Measurements from ENCODE around the gene ITPRIP.

The ITPRIP gene, protein sequence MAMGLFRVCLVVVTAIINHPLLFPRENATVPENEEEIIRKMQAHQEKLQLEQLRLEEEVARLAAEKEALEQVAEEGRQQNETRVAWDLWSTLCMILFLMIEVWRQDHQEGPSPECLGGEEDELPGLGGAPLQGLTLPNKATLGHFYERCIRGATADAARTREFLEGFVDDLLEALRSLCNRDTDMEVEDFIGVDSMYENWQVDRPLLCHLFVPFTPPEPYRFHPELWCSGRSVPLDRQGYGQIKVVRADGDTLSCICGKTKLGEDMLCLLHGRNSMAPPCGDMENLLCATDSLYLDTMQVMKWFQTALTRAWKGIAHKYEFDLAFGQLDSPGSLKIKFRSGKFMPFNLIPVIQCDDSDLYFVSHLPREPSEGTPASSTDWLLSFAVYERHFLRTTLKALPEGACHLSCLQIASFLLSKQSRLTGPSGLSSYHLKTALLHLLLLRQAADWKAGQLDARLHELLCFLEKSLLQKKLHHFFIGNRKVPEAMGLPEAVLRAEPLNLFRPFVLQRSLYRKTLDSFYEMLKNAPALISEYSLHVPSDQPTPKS

DNA sequence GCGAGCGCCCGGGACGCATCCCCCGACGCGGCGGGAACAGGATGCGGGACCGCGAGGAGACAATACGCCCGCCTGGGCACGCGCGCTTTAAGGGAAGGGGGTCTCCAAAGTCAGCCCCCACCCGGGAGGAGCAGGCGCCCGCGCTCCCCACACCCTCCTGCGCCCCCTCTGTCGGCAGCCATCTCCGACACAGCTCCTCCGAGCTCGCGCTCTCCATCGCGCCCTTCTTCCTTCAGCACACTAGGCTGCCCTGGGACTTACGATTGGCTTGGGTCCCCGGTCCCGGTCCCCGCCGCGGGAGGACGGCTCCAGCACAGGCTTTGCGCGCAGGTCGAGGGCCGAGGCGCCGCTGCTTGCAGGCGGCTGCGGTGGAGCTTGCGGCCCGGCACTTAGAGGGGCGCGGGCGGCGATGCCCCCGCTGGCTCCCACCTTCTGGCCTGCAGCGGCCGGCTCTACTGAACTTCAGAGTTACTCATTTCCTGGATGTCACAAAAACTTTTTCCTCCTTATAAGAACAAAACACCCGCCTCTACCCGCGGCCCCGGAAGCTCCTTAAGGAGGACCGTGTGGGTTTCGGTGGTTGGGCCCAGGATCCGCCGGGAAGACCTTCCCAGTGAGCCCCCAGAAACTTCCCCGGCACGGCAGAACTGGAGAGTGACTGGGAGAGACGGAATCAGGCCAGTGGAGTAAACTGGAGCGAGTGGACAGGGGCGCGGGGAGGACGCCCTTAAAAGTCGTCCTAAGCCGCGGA, at the start of gene ITPRIP:
TSS of gene ITPRIP (minus strand) at position 481 of the 751 bp plus-strand sequence. CDS start 22,414 bp downstream, outside the sequence.
- Histone ChIP-seq H3K27me3 (ENCODE audit: insufficient read depth, low read length, poor library complexity) (peaks cover 14% of the 10 kb centered on the region), H3K9me3 (ENCODE audit: insufficient read depth, low read length, severe bottlenecking) (no peaks in the 10 kb centered on the region), H3K36me3 (ENCODE audit: insufficient read depth, low read length) (peaks cover 14% of the 10 kb centered on the region), H3K79me2 (ENCODE audit: insufficient read depth, low read length) (peaks cover 50% of the 10 kb centered on the region), H3K4me1 (ENCODE audit: insufficient read depth, low read length) (peaks cover 38% of the 10 kb centered on the region), H3K9ac (ENCODE audit: low read depth, low read length) (peak within 1 kb of the TSS; percentile 97), H4K20me1 (ENCODE audit: insufficient read depth, low read length) (peaks cover 38% of the 10 kb centered on the region), H3K4me2 (ENCODE audit: insufficient read depth, low read length) (peak within 1 kb of the TSS; percentile 72), H3K27ac (ENCODE audit: low read length) (peak within 1 kb of the TSS; percentile 99), H2AFZ (ENCODE audit: low read depth, low read length) (peak within 1 kb of the TSS; percentile 99), H3K4me3 (ENCODE audit: low read depth in 1 of 2, low read length in 2 of 2) (peak within 1 kb of the TSS; percentile 98 to 100)
- TF ChIP-seq EZH2 (IDR thresholded peaks at IDR 0.05; ENCODE audit: borderline replicate concordance, low read depth, low read length, severe bottlenecking), result no peak
- TF ChIP-seq, protein P1, sequence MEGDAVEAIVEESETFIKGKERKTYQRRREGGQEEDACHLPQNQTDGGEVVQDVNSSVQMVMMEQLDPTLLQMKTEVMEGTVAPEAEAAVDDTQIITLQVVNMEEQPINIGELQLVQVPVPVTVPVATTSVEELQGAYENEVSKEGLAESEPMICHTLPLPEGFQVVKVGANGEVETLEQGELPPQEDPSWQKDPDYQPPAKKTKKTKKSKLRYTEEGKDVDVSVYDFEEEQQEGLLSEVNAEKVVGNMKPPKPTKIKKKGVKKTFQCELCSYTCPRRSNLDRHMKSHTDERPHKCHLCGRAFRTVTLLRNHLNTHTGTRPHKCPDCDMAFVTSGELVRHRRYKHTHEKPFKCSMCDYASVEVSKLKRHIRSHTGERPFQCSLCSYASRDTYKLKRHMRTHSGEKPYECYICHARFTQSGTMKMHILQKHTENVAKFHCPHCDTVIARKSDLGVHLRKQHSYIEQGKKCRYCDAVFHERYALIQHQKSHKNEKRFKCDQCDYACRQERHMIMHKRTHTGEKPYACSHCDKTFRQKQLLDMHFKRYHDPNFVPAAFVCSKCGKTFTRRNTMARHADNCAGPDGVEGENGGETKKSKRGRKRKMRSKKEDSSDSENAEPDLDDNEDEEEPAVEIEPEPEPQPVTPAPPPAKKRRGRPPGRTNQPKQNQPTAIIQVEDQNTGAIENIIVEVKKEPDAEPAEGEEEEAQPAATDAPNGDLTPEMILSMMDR (IDR thresholded peaks at IDR 0.05; ENCODE audit: borderline replicate concordance, extremely low read depth, low read length, poor library complexity, severe bottlenecking), result peak; percentile 36
- ATAC-seq (ENCODE audit: insufficient read depth, low read depth), result peak; percentile 87
- DNase-seq, result peak; percentile 78

DNA sequence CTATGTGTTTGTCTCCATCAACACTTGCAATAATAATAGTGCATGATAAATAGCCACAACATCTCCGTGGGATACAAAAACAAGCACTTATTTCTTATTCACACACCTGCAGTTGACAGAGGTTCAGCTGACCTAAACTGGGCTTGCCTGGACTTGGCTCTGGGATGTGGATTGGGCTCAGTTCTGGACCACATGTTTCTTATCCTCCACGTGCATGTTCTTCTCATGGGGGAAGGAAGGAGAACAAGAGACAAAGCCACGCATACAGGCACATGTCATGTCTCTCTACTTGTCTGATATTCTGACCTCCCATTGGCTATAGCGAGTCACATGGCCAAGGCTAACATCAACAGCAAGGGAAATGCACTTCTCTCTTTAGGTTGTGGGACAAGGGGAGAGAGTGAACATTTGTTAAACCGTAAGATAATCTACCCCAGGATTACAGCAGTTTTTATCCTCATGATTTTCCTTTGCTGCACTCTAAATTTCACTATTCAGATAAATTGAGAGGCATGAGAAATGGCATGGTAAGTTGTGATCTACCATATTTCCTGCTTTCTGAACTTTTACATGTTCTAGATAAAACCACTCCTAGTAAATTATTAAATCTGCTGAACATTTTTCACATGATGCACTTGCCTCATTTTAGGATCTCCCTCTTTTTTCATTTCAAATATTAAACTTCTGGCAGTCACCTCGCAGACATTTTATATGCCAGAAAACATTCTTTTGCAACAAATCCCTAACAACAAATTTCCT, 49.0 kb upstream of the ITPRIP start:
- H3K9me3 ChIP-seq (ENCODE audit: insufficient read depth, low read length, severe bottlenecking), result no peaks in the 10 kb centered on the region
- DNase-seq (no peak), ATAC-seq (ENCODE audit: insufficient read depth, low read depth) (no peak)
- no peak overlapping the region for H3K27ac ChIP-seq (ENCODE audit: low read length)
- H3K27me3 ChIP-seq (ENCODE audit: insufficient read depth, low read length, poor library complexity), result peaks cover 2% of the 10 kb centered on the region
- TF ChIP-seq EZH2 (IDR thresholded peaks at IDR 0.05; ENCODE audit: borderline replicate concordance, low read depth, low read length, severe bottlenecking), result no peak
- TF ChIP-seq, protein P1 (IDR thresholded peaks at IDR 0.05; ENCODE audit: borderline replicate concordance, extremely low read depth, low read length, poor library complexity, severe bottlenecking), result no peak
- H3K4me3 ChIP-seq (ENCODE audit: low read depth in 1 of 2, low read length in 2 of 2), result no peak overlapping the region
- H2AFZ ChIP-seq (ENCODE audit: low read depth, low read length), result no peak overlapping the region
- no peak overlapping the region for H3K9ac ChIP-seq (ENCODE audit: low read depth, low read length)
- H3K36me3 ChIP-seq (ENCODE audit: insufficient read depth, low read length), result no peaks in the 10 kb centered on the region
- no peaks in the 10 kb centered on the region for H3K4me1 ChIP-seq (ENCODE audit: insufficient read depth, low read length)
- H4K20me1 ChIP-seq (ENCODE audit: insufficient read depth, low read length), result no peaks in the 10 kb centered on the region
- no peak overlapping the region for H3K4me2 ChIP-seq (ENCODE audit: insufficient read depth, low read length)
- no peaks in the 10 kb centered on the region for H3K79me2 ChIP-seq (ENCODE audit: insufficient read depth, low read length)

DNA sequence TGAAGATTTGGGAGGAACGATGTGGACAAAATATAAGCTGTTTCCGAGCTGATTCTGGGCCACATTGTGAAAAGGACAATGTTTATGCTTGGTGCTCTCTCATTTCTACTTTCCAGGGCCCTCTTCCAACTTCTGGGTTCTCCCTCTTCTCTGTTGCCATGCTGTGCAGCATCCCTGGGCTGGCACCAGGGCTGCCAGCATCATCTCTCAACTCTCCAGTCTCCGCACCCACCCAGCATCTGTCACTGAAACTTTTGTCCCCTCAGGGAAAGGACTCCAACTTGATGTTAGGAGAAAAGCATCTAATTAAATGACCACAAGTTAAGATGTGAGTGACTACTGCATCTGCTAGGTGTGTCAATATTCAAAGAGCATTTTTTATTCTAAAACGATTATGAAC, 42.1 kb upstream of the ITPRIP start:
- Histone ChIP-seq H3K4me3 (ENCODE audit: low read depth in 1 of 2, low read length in 2 of 2) (no peak overlapping the region), H3K27ac (ENCODE audit: low read length) (no peak overlapping the region), H3K4me2 (ENCODE audit: insufficient read depth, low read length) (no peak overlapping the region), H2AFZ (ENCODE audit: low read depth, low read length) (no peak overlapping the region), H3K27me3 (ENCODE audit: insufficient read depth, low read length, poor library complexity) (no peaks in the 10 kb centered on the region), H3K36me3 (ENCODE audit: insufficient read depth, low read length) (no peaks in the 10 kb centered on the region), H4K20me1 (ENCODE audit: insufficient read depth, low read length) (no peaks in the 10 kb centered on the region), H3K9me3 (ENCODE audit: insufficient read depth, low read length, severe bottlenecking) (no peaks in the 10 kb centered on the region), H3K79me2 (ENCODE audit: insufficient read depth, low read length) (no peaks in the 10 kb centered on the region), H3K4me1 (ENCODE audit: insufficient read depth, low read length) (no peaks in the 10 kb centered on the region), H3K9ac (ENCODE audit: low read depth, low read length) (no peak overlapping the region)
- no peak for TF ChIP-seq EZH2 (IDR thresholded peaks at IDR 0.05; ENCODE audit: borderline replicate concordance, low read depth, low read length, severe bottlenecking)
- TF ChIP-seq, protein P1 (IDR thresholded peaks at IDR 0.05; ENCODE audit: borderline replicate concordance, extremely low read depth, low read length, poor library complexity, severe bottlenecking), result no peak
- ATAC-seq (ENCODE audit: insufficient read depth, low read depth), result no peak
- DNase-seq, result no peak

Measured in DND-41 (cell line).